Urinary bladder (tissue), 4 donors: ENCODE measurements around the gene CCDC185. TPM values are rescaled to one million over a fixed set of nuclear protein-coding genes. Genes with fewer than 3 reads are reported as not detected.

Experiments used
- DNase-seq: peaks from one replicate; pipeline ENCODE4 v3.0.0-alpha.2; 2015; ENCODE audit errors: extremely low spot score
- H3K27ac ChIP-seq: one replicate; pipeline ENCODE4 v1.5.1; 2013; ENCODE audit warnings: low read depth, mild to moderate bottlenecking, moderate library complexity
- H3K36me3 ChIP-seq: one replicate; pipeline ENCODE4 v1.6.1; 2013; ENCODE audit warnings: mild to moderate bottlenecking, moderate library complexity; ENCODE audit not compliant: insufficient read depth
- H3K4me1 ChIP-seq: one replicate; pipeline ENCODE4 v1.6.1; 2013; ENCODE audit warnings: mild to moderate bottlenecking, moderate library complexity; ENCODE audit not compliant: insufficient read depth
- H3K4me3 ChIP-seq: one replicate; pipeline ENCODE4 v1.5.1; 2013; ENCODE audit warnings: low read depth, low read length
- WGBS: extraction: QIAGEN DNeasy Blood & Tissue Kit; methylation state at CpG from one replicate; pipeline ENCODE4 v1.1.7; 2013; 5-methylcytosine and 5-hydroxymethylcytosine counted together
- polyA plus RNA-seq: library from polyadenylated mRNA; stranded (reverse); fragments of 200-250 nt; gene quantifications from one replicate; pipeline ENCODE4 v1.2.3, GENCODE V29; 2013
- total RNA-seq: library from RNA; depleted of rRNA; stranded (reverse); fragments of >200 nt; gene quantifications from one replicate; pipeline ENCODE4 v1.2.3, GENCODE V29; 2014
- donor health status: healthy with polysubstance abuse.
- donor health status: healthy.

CCDC185 gene
- total RNA-seq (not detected), polyA plus RNA-seq (not detected)

GRCh38 chr1:223393275-223394214 is at the start of gene CCDC185:
TSS of gene CCDC185 (plus strand) at chr1:223393415. CDS start at chr1:223393476, 61 bp downstream.
- 37% methylated on average over 73 of the region's 73 CpGs for WGBS
- Histone ChIP-seq H3K27ac (no peak within 1 kb of the TSS), H3K36me3 (no peaks in the 10 kb centered on the region), H3K4me3 (peak within 1 kb of the TSS; percentile 8), H3K4me1 (no peaks in the 10 kb centered on the region)
- DNase-seq, result no peak

- no peak for DNase-seq
- H3K27ac ChIP-seq, result no peak overlapping the region
- H3K4me1 ChIP-seq, result no peaks in the 10 kb centered on the region
- WGBS, result 34% methylated on average over 3 of the region's 3 CpGs
- no peaks in the 10 kb centered on the region for H3K36me3 ChIP-seq
- no peak overlapping the region for H3K4me3 ChIP-seq
Measured at GRCh38 chr1:223343692-223344091, 49.5 kb upstream of the CCDC185 start.

- Histone ChIP-seq H3K4me1 (no peaks in the 10 kb centered on the region), H3K36me3 (no peaks in the 10 kb centered on the region), H3K27ac (no peak overlapping the region), H3K4me3 (no peak overlapping the region)
- DNase-seq, result no peak
- 54% methylated on average over 6 of the region's 6 CpGs for WGBS
Measured at GRCh38 chr1:223344491-223344890, 48.7 kb upstream of the CCDC185 start.

GRCh38 chr1:223345720-223346119 is 47.5 kb upstream of the CCDC185 start:
- no peak overlapping the region for H3K27ac ChIP-seq

GRCh38 chr1:223346311-223346710 is 46.9 kb upstream of the CCDC185 start:
- H3K36me3 ChIP-seq, result no peaks in the 10 kb centered on the region
- H3K4me1 ChIP-seq, result no peaks in the 10 kb centered on the region
- no peak overlapping the region for H3K4me3 ChIP-seq
- DNase-seq, result no peak
- 91% methylated on average over 4 of the region's 4 CpGs for WGBS
- no peak overlapping the region for H3K27ac ChIP-seq

More at GRCh38 chr1:223345720-223346119, 47.5 kb upstream of the CCDC185 start:
- Histone ChIP-seq H3K4me1 (no peaks in the 10 kb centered on the region), H3K4me3 (no peak overlapping the region), H3K36me3 (no peaks in the 10 kb centered on the region)
- no peak for DNase-seq
- WGBS, result 82% methylated on average over 4 of the region's 4 CpGs

- no peak overlapping the region for H3K27ac ChIP-seq
- no peak for DNase-seq
- no peaks in the 10 kb centered on the region for H3K36me3 ChIP-seq
- H3K4me1 ChIP-seq, result no peaks in the 10 kb centered on the region
- 79% methylated on average over 4 of the region's 4 CpGs for WGBS
- H3K4me3 ChIP-seq, result no peak overlapping the region
Measured at GRCh38 chr1:223347583-223347982, 45.6 kb upstream of the CCDC185 start.

GRCh38 chr1:223348439-223348838 is 44.8 kb upstream of the CCDC185 start:
- 77% methylated on average over 2 of the region's 2 CpGs for WGBS
- Histone ChIP-seq H3K4me1 (no peaks in the 10 kb centered on the region), H3K27ac (no peak overlapping the region), H3K4me3 (no peak overlapping the region), H3K36me3 (no peaks in the 10 kb centered on the region)
- DNase-seq, result no peak

- 95% methylated on average over 3 of the region's 3 CpGs for WGBS
- Histone ChIP-seq H3K36me3 (no peaks in the 10 kb centered on the region), H3K4me1 (no peaks in the 10 kb centered on the region), H3K4me3 (no peak overlapping the region), H3K27ac (no peak overlapping the region)
- DNase-seq, result no peak
Measured at GRCh38 chr1:223349241-223349640, 44.0 kb upstream of the CCDC185 start.

GRCh38 chr1:223350361-223350908 is 42.8 kb upstream of the CCDC185 start:
- 61% methylated on average over 5 of the region's 5 CpGs for WGBS
- Histone ChIP-seq H3K27ac (no peak overlapping the region), H3K36me3 (no peaks in the 10 kb centered on the region), H3K4me1 (no peaks in the 10 kb centered on the region), H3K4me3 (no peak overlapping the region)
- DNase-seq, result no peak

GRCh38 chr1:223352944-223353343 is 40.3 kb upstream of the CCDC185 start:
- H3K36me3 ChIP-seq, result no peaks in the 10 kb centered on the region
- H3K4me3 ChIP-seq, result no peak overlapping the region
- H3K4me1 ChIP-seq, result no peaks in the 10 kb centered on the region
- H3K27ac ChIP-seq, result no peak overlapping the region
- 42% methylated on average over 7 of the region's 7 CpGs for WGBS
- no peak for DNase-seq

- Histone ChIP-seq H3K4me1 (no peaks in the 10 kb centered on the region), H3K27ac (no peak overlapping the region), H3K36me3 (no peaks in the 10 kb centered on the region), H3K4me3 (no peak overlapping the region)
- DNase-seq, result no peak
- WGBS, result 59% methylated on average over 6 of the region's 6 CpGs
Measured at GRCh38 chr1:223353939-223354338, 39.3 kb upstream of the CCDC185 start.

- Histone ChIP-seq H3K4me1 (no peaks in the 10 kb centered on the region), H3K36me3 (no peaks in the 10 kb centered on the region)
- WGBS, result 82% methylated on average over 2 of the region's 2 CpGs
Measured at GRCh38 chr1:223355699-223356098, 37.5 kb upstream of the CCDC185 start.

GRCh38 chr1:223358826-223359225 is 34.4 kb upstream of the CCDC185 start:
- no peaks in the 10 kb centered on the region for H3K36me3 ChIP-seq
- H3K27ac ChIP-seq, result no peak overlapping the region
- 82% methylated on average over 3 of the region's 3 CpGs for WGBS
- no peaks in the 10 kb centered on the region for H3K4me1 ChIP-seq
- H3K4me3 ChIP-seq, result no peak overlapping the region
- DNase-seq, result no peak

More at GRCh38 chr1:223355699-223356098, 37.5 kb upstream of the CCDC185 start:
- Histone ChIP-seq H3K4me3 (no peak overlapping the region), H3K27ac (no peak overlapping the region)
- DNase-seq, result no peak
